ENCODE data around the gene ALOX5.

The ALOX5 gene

DNA sequence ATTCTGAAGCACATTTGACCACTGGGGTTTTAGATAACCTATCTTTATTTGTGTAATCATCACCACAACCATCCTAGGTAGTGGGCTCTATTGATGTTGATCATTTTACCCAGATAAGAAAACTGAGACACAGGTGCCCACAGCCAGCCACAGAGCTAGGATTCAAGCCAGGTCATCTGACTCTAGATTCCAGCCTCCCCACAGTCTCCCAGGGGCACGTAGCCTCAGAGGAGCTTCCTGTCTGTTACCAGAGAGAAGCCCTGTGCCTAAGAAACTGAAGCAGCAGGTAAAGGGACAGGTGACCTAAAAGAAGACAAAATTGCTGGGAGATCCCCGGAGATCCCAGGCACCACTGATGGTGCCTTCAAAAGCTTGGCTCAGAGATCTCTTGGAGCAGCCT lies 55.8 kb downstream of the ALOX5 start:
- Histone ChIP-seq H2AFZ (ENCODE audit: low read length) (peak overlapping the region; percentile 54), H3K9ac (ENCODE audit: low read length) (peak overlapping the region; percentile 33; the same call in 1 of the 2 replicates), H3K27me3 (replicated peaks; ENCODE audit: insufficient read depth, low read length) (no peaks in the 10 kb centered on the region), H3K79me2 (ENCODE audit: low read length) (no peaks in the 10 kb centered on the region), H3K4me2 (ENCODE audit: low read depth, low read length) (peak overlapping the region; percentile 29), H3K9me2 (replicated peaks; ENCODE audit: insufficient read depth, low read length) (no peaks in the 10 kb centered on the region), H3K36me3 (replicated peaks; ENCODE audit: insufficient read depth, low read length) (no peaks in the 10 kb centered on the region), H3K4me1 (ENCODE audit: low read length) (peaks cover 57% of the 10 kb centered on the region), H3K27ac (ENCODE audit: low read length) (peak overlapping the region; percentile 57; the same call in 1 of the 2 replicates), H3K4me3 (ENCODE audit: low read length) (no peak overlapping the region), H3K9me3 (replicated peaks; ENCODE audit: insufficient read depth, low read length) (no peaks in the 10 kb centered on the region), H4K20me1 (ENCODE audit: insufficient read depth, low read length) (no peaks in the 10 kb centered on the region), H3F3A (ENCODE audit: insufficient read depth, low read length) (peaks cover 34% of the 10 kb centered on the region)
- DNase-seq, result peak; percentile 56
- TF ChIP-seq, protein P1, sequence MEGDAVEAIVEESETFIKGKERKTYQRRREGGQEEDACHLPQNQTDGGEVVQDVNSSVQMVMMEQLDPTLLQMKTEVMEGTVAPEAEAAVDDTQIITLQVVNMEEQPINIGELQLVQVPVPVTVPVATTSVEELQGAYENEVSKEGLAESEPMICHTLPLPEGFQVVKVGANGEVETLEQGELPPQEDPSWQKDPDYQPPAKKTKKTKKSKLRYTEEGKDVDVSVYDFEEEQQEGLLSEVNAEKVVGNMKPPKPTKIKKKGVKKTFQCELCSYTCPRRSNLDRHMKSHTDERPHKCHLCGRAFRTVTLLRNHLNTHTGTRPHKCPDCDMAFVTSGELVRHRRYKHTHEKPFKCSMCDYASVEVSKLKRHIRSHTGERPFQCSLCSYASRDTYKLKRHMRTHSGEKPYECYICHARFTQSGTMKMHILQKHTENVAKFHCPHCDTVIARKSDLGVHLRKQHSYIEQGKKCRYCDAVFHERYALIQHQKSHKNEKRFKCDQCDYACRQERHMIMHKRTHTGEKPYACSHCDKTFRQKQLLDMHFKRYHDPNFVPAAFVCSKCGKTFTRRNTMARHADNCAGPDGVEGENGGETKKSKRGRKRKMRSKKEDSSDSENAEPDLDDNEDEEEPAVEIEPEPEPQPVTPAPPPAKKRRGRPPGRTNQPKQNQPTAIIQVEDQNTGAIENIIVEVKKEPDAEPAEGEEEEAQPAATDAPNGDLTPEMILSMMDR (IDR thresholded peaks at IDR 0.05; ENCODE audit: low read length), result no peak
- no peak for TF ChIP-seq EZH2phosphoT487 (IDR thresholded peaks at IDR 0.05; ENCODE audit: low read length)
- no peak for TF ChIP-seq EZH2 (optimal IDR thresholded peaks at IDR 0.05; ENCODE audit: low read depth, low read length)

DNA sequence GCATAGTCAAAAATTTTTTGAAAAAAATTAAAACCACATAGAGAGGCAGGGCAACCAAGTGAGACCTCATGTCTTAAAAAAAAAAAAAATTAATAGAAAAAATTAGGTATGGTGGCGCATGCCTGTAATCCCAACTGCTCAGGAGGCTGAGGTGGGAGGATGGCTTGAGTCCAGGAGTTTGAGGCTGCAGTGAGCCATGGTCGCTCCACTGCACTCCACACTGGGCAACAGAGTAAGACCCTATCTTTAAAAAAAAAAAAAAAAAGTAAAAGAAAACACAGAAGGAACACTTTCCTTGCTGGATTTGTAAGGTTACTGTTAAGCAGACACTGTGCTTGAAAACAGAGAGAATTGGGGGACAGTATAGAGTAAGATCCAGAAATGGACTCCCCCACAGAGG lies 58.1 kb downstream of the ALOX5 start:
- H3F3A ChIP-seq (ENCODE audit: insufficient read depth, low read length), result peaks cover 50% of the 10 kb centered on the region
- no peak overlapping the region for H3K4me3 ChIP-seq (ENCODE audit: low read length)
- no peaks in the 10 kb centered on the region for H3K9me3 ChIP-seq (replicated peaks; ENCODE audit: insufficient read depth, low read length)
- H3K4me2 ChIP-seq (ENCODE audit: low read depth, low read length), result no peak overlapping the region
- no peaks in the 10 kb centered on the region for H3K36me3 ChIP-seq (replicated peaks; ENCODE audit: insufficient read depth, low read length)
- H3K4me1 ChIP-seq (ENCODE audit: low read length), result peaks cover 59% of the 10 kb centered on the region
- H3K9ac ChIP-seq (ENCODE audit: low read length), result no peak overlapping the region
- no peaks in the 10 kb centered on the region for H4K20me1 ChIP-seq (ENCODE audit: insufficient read depth, low read length)
- H3K79me2 ChIP-seq (ENCODE audit: low read length), result no peaks in the 10 kb centered on the region
- H2AFZ ChIP-seq (ENCODE audit: low read length), result no peak overlapping the region
- no peak for DNase-seq
- no peaks in the 10 kb centered on the region for H3K9me2 ChIP-seq (replicated peaks; ENCODE audit: insufficient read depth, low read length)
- no peak overlapping the region; the same call in 1 of the 2 replicates for H3K27ac ChIP-seq (ENCODE audit: low read length)
- H3K27me3 ChIP-seq (replicated peaks; ENCODE audit: insufficient read depth, low read length), result no peaks in the 10 kb centered on the region
- TF ChIP-seq EZH2phosphoT487 (IDR thresholded peaks at IDR 0.05; ENCODE audit: low read length), result no peak
- TF ChIP-seq, protein P1 (IDR thresholded peaks at IDR 0.05; ENCODE audit: low read length), result no peak
- no peak for TF ChIP-seq EZH2 (optimal IDR thresholded peaks at IDR 0.05; ENCODE audit: low read depth, low read length)

DNA sequence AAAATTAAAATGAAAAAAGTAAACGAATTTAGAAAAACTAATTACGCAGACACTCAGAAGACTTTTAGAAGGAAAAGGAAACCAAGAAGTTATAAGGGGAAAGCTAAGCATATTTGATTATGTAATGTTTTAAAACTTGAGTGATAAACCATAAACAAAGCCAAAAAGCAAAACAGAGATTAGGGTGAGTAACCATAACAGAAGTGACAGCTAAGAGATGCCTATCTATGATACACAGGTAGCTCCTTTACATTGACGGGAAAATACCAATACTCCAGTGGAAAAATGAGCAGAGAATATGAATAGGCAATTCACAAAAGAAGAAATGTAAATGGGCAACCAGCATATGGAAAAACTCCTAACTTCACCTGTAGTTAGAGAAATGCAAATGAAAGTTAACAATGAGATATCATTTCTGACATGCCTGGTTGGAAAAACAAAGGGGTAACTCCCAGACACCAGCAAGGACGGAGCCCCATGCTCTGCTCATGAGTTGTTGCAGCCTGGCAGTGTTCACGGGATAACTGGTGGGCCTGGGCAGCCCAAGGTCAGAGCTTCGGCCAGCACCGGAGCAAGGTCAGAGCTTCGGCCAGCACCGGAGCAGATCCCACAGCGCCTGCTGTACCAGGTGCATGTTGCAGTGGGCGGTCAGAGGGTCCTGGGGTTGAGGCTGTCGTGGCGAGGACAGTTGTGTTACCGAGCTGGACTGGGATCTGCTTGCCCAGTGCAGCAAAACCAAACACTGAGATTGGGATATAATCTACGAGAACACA lies 58.9 kb downstream of the ALOX5 start:
- Histone ChIP-seq H3K9me3 (replicated peaks; ENCODE audit: insufficient read depth, low read length) (no peaks in the 10 kb centered on the region), H3K9me2 (replicated peaks; ENCODE audit: insufficient read depth, low read length) (no peaks in the 10 kb centered on the region), H4K20me1 (ENCODE audit: insufficient read depth, low read length) (no peaks in the 10 kb centered on the region), H3K4me2 (ENCODE audit: low read depth, low read length) (peak overlapping the region; percentile 75), H3K36me3 (replicated peaks; ENCODE audit: insufficient read depth, low read length) (no peaks in the 10 kb centered on the region), H2AFZ (ENCODE audit: low read length) (0 out of 2 replicates have a peak overlapping the region, but pooled peaks have one; percentile 46), H3K27ac (ENCODE audit: low read length) (peak overlapping the region; percentile 93; the same call in 1 of the 2 replicates), H3K4me3 (ENCODE audit: low read length) (no peak overlapping the region), H3K4me1 (ENCODE audit: low read length) (peaks cover 63% of the 10 kb centered on the region), H3K79me2 (ENCODE audit: low read length) (no peaks in the 10 kb centered on the region), H3K9ac (ENCODE audit: low read length) (0 out of 2 replicates have a peak overlapping the region, but pooled peaks have one; percentile 82), H3F3A (ENCODE audit: insufficient read depth, low read length) (peaks cover 50% of the 10 kb centered on the region), H3K27me3 (replicated peaks; ENCODE audit: insufficient read depth, low read length) (no peaks in the 10 kb centered on the region)
- DNase-seq, result no peak
- TF ChIP-seq EZH2 (optimal IDR thresholded peaks at IDR 0.05; ENCODE audit: low read depth, low read length) (no peak), EZH2phosphoT487 (IDR thresholded peaks at IDR 0.05; ENCODE audit: low read length) (no peak)
- TF ChIP-seq, protein P1 (IDR thresholded peaks at IDR 0.05; ENCODE audit: low read length), result no peak
